ENCODE data around the gene STARD5. TPM values are rescaled to one million over a fixed set of nuclear protein-coding genes. Genes with fewer than 3 reads are reported as not detected.

Gene STARD5
- total and polyA plus RNA-seq, 2 donors (not counting 1 experiment from before 2014, with no cell fraction given) = 15.7 to 19.9 TPM

DNA sequence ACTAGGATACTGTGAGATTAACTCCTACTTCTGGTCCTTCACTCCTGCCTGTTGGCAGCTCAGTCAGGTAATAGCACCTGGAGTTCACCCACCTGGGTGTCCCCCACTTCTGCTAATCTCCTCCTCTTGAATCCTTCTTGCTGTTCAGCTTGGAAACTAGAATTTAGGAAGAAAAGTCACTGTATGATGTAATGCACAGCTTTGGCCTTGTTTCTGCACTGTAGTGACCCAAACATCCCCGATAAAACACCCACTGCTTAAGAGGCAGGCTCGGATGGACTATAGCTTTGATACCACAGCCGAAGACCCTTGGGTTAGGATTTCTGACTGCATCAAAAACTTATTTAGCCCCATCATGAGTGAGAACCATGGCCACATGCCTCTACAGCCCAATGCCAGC lies 24.8 kb downstream of the STARD5 start:
- H3K4me1 Mint-ChIP-seq = peaks cover 95% of the 10 kb centered on the region
- Histone ChIP-seq H4K20me1 (ENCODE audit: control insufficient read depth, insufficient read depth, low read length, poor library complexity, severe bottlenecking) (peaks cover 50% of the 10 kb centered on the region), H3K4me2 (replicated peaks; ENCODE audit: low read depth, low read length, poor library complexity, severe bottlenecking) (peak overlapping the region; percentile 93), H2AFZ (ENCODE audit: insufficient read depth, low read depth, low read length, poor library complexity, severe bottlenecking) (no peak overlapping the region), H3K9me3 (ENCODE audit: control extremely low read depth in 1 of 3, control insufficient read depth in 2 of 3, insufficient read depth in 1 of 3, low read length in 2 of 3) (no peaks in the 10 kb centered on the region), H3K79me2 (ENCODE audit: control insufficient read depth, insufficient read depth, low read length) (peaks cover 97% of the 10 kb centered on the region), H3K27me3 (replicated peaks in 1 of 4; ENCODE audit: control extremely low read depth in 1 of 4, control insufficient read depth in 3 of 4, insufficient read depth in 4 of 4, low read length in 3 of 4) (no peaks in the 10 kb centered on the region), H3K4me1 (ENCODE audit: control insufficient read depth in 2 of 2, insufficient read depth in 2 of 2, low read length in 2 of 2) (peaks cover 66 to 91% of the 10 kb centered on the region in 2 donors), H3K27ac (ENCODE audit: low read length in 2 of 2) (peak overlapping the region; percentile 95 to 98), H3K9ac (ENCODE audit: low read length) (peak overlapping the region; percentile 95), H3K36me3 (replicated peaks in 1 of 2; ENCODE audit: control extremely low read depth in 1 of 2, control insufficient read depth in 1 of 2, extremely low read depth in 1 of 2, insufficient read depth in 2 of 2, low read length in 1 of 2) (peaks cover 22 to 79% of the 10 kb centered on the region in 2 experiments), H3K4me3 (ENCODE audit: control extremely low read depth in 1 of 5, extremely low read depth in 1 of 5, insufficient read depth in 1 of 5, low read depth in 2 of 5, low read length in 4 of 5) (peak overlapping the region; percentile 79 to 100 (median 87))
- CTCF ChIA-PET = interaction anchor here (0.8 to 5.8 kb wide), 6 partner anchors 9 to 101 kb away, joined by 3 to 34 read pairs (median 5); no protein-coding TSS in a partner anchor
- peak overlapping the region; percentile 98 for H3K27ac Mint-ChIP-seq
- WGBS (ENCODE audit: insufficient coverage) = 29% methylated on average over 3 of the region's 3 CpGs
- H3K27me3 Mint-ChIP-seq = no peaks in the 10 kb centered on the region
- H3K9me3 Mint-ChIP-seq (ENCODE audit: insufficient read depth) = no peaks in the 10 kb centered on the region
- TF ChIP-seq EZH2 (IDR thresholded peaks at IDR 0.05; ENCODE audit: borderline replicate concordance, insufficient read depth, low read depth, low read length, poor library complexity, severe bottlenecking) = no peak
- TF ChIP-seq, protein P1, sequence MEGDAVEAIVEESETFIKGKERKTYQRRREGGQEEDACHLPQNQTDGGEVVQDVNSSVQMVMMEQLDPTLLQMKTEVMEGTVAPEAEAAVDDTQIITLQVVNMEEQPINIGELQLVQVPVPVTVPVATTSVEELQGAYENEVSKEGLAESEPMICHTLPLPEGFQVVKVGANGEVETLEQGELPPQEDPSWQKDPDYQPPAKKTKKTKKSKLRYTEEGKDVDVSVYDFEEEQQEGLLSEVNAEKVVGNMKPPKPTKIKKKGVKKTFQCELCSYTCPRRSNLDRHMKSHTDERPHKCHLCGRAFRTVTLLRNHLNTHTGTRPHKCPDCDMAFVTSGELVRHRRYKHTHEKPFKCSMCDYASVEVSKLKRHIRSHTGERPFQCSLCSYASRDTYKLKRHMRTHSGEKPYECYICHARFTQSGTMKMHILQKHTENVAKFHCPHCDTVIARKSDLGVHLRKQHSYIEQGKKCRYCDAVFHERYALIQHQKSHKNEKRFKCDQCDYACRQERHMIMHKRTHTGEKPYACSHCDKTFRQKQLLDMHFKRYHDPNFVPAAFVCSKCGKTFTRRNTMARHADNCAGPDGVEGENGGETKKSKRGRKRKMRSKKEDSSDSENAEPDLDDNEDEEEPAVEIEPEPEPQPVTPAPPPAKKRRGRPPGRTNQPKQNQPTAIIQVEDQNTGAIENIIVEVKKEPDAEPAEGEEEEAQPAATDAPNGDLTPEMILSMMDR (IDR thresholded peaks at IDR 0.05) = no peak
- POLR2A ChIA-PET = interaction anchor here (0.6 to 5.6 kb wide), 4 partner anchors 11 to 25 kb away, joined by 5 to 59 read pairs (median 9); partner anchors contain the start of gene STARD5
- intact Hi-C loops (cut with micrococcal nuclease) = no loop called here
- ATAC-seq (ENCODE audit: low read depth) (no peak), DNase-seq (no peak)
- H3K4me3 Mint-ChIP-seq = peak overlapping the region; percentile 100

DNA sequence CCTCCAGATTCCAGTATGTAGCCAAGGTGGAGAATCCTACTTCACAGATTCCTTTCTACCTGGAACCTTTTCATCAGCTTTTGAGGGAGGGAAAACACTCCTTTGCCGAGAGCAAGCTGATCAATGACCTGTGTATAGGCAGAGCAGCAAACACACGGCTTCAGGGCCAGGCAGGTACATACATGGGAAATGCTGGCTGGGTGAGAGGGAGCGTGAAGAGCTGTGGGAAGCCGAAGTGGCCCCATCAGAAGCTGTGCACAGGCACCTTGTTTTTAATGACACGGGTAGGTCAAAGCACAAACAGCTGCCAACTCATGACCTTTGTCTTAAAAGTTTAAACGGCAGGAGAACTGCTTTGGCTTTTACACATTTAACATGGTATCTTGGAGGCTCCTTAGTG lies 25.3 kb downstream of the STARD5 start:
- POLR2A ChIA-PET = interaction anchor here (0.6 to 5.6 kb wide), 3 partner anchors 11 to 25 kb away, joined by 5 to 59 read pairs (median 6); partner anchors contain the start of gene STARD5
- Histone ChIP-seq H3K79me2 (ENCODE audit: control insufficient read depth, insufficient read depth, low read length) (peaks cover 93% of the 10 kb centered on the region), H3K27ac (ENCODE audit: low read length in 2 of 2) (peak overlapping the region; percentile 95 to 98), H3K9me3 (ENCODE audit: control extremely low read depth in 1 of 3, control insufficient read depth in 2 of 3, insufficient read depth in 1 of 3, low read length in 2 of 3) (no peaks in the 10 kb centered on the region), H3K27me3 (replicated peaks in 1 of 4; ENCODE audit: control extremely low read depth in 1 of 4, control insufficient read depth in 3 of 4, insufficient read depth in 4 of 4, low read length in 3 of 4) (no peaks in the 10 kb centered on the region), H3K9ac (ENCODE audit: low read length) (peak overlapping the region; percentile 95), H2AFZ (ENCODE audit: insufficient read depth, low read depth, low read length, poor library complexity, severe bottlenecking) (no peak overlapping the region), H3K4me3 (ENCODE audit: control extremely low read depth in 1 of 5, extremely low read depth in 1 of 5, insufficient read depth in 1 of 5, low read depth in 2 of 5, low read length in 4 of 5) (peak overlapping the region; percentile 79 to 100 (median 87)), H4K20me1 (ENCODE audit: control insufficient read depth, insufficient read depth, low read length, poor library complexity, severe bottlenecking) (peaks cover 45% of the 10 kb centered on the region), H3K4me1 (ENCODE audit: control insufficient read depth in 2 of 2, insufficient read depth in 2 of 2, low read length in 2 of 2) (peaks cover 61 to 89% of the 10 kb centered on the region in 2 donors), H3K4me2 (replicated peaks; ENCODE audit: low read depth, low read length, poor library complexity, severe bottlenecking) (peak overlapping the region; percentile 93), H3K36me3 (replicated peaks in 1 of 2; ENCODE audit: control extremely low read depth in 1 of 2, control insufficient read depth in 1 of 2, extremely low read depth in 1 of 2, insufficient read depth in 2 of 2, low read length in 1 of 2) (peaks cover 22 to 73% of the 10 kb centered on the region in 2 experiments)
- DNase-seq (no peak), ATAC-seq (ENCODE audit: low read depth) (no peak)
- Mint-ChIP-seq H3K4me1 (peaks cover 95% of the 10 kb centered on the region), H3K27ac (peak overlapping the region; percentile 98), H3K27me3 (no peaks in the 10 kb centered on the region), H3K9me3 (ENCODE audit: insufficient read depth) (no peaks in the 10 kb centered on the region), H3K4me3 (peak overlapping the region; percentile 100)
- intact Hi-C loops (cut with micrococcal nuclease) = no loop called here
- TF ChIP-seq, protein P1 (IDR thresholded peaks at IDR 0.05) = no peak
- TF ChIP-seq EZH2 (IDR thresholded peaks at IDR 0.05; ENCODE audit: borderline replicate concordance, insufficient read depth, low read depth, low read length, poor library complexity, severe bottlenecking) = no peak
- CTCF ChIA-PET = interaction anchor here (1.0 to 5.8 kb wide), 6 partner anchors 8 to 102 kb away, joined by 3 to 34 read pairs (median 14); no protein-coding TSS in a partner anchor
- WGBS (ENCODE audit: insufficient coverage) = 2% methylated on average over 5 of the region's 6 CpGs

Data from B cell (primary cell).